ENCODE results near the gene RASSF6.
"Not testable (repeated sequence)": the region's sequence is repeated elsewhere in the genome, so short reads cannot be mapped to it uniquely, and the experiment has no call there.

Gene RASSF6

GRCh38 chr4:73575660-73576059, 44.6 kb downstream of the RASSF6 start:
- DNase-seq, result no peak

DNA sequence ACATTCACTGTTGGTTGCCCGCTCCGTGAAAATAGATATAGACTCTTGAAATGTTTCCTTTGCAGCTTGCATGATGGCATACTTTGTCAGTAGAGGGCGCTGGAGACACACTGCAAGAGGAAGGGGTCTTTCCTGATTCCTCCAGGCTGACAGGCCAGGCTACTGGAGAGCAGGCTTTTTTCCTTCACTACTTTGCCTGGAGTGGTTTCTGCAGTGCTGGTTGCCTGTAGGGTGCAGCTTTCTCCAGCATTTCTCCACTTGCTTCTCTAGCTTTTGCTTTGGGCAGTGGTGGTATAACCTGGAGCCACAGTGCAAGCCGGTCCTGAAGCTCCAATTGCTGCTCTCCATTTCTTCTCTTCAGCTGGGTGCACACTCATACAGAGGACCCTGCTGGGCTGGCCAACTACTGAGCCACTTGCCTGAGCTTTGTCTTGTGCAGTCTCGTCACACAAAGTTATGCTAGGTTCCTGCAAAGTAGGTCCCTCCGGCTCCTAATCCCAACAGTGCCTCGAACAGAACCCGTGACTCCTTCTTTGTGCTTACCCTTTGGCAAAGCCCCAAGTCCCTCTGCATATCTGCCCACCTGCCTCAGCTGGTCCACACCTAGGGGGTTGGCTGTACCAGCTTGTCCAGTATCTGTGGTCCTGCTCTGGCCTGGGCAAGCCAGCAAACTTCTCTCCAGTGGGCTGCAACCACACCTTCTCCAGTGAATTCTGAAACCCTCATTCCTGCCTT, 46.3 kb downstream of the RASSF6 start:
- DNase-seq, result peak; percentile 94

DNA sequence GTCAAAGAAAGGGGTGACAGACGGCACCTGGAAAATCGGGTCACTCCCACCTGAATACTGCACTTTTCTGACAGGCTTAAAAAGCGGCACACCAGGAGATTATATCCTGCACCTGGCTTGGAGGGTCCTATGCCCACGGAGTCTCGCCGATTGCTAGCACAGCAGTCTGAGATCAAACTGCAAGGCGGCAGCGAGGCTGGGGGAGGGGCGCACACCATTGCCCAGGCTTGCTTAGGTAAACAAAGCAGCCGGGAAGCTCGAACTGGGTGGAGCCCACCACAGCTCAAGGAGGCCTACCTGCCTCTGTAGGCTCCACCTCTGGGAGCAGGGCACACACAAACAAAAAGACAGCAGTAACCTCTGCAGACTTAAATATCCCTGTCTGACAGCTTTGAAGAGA, 69.4 kb downstream of the RASSF6 start:
- not testable (repeated sequence) for DNase-seq

- no peak for DNase-seq
These were observed 75.6 kb downstream of the RASSF6 start for GRCh38 chr4:73544620-73545019.

DNA sequence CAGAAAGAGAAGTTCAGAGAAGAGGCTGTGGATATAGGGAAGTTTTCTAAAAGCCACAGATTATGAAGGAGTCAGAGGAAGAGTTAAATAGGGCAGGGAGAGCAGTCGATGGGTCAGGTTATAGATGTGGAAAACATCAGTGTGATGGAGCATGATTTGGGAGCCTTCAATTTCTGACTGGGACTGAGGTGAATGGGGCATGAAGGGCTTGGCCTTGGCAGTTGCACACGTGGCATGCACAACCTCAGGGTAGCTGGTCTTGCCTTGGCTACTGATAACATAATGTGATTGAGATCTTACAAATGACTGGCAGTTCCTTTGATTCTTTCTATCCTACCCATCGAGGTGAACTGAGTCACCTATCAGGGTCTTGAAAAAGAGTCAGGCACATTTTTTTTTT, 79.0 kb downstream of the RASSF6 start:
- DNase-seq, result no peak

GRCh38 chr4:73540826-73541225, 79.4 kb downstream of the RASSF6 start:
- DNase-seq, result no peak

GRCh38 chr4:73539386-73539785, 80.8 kb downstream of the RASSF6 start:
- no peak for DNase-seq

DNA sequence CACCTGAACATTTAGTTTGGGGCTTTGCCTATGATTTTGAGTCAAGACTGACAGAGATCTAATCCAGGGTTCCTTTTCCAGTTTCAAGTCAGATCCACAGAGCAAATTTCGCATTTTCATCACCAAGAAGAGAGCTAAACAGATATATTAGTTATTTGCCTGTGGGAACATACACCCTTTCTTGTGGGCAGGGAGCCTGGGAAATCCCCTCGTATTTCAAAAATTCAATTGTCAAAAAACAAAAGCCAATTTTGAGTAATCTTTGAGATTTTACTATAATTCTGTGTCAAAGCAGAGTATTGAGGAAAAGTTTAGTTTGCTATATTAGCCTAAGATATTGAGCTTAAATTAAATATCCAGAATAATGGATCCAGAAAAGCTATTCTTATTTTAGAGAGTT, 82.1 kb downstream of the RASSF6 start:
- no peak for DNase-seq

GRCh38 chr4:73533515-73534422, 86.5 kb downstream of the RASSF6 start:
- peak; percentile 16 for DNase-seq

DNA sequence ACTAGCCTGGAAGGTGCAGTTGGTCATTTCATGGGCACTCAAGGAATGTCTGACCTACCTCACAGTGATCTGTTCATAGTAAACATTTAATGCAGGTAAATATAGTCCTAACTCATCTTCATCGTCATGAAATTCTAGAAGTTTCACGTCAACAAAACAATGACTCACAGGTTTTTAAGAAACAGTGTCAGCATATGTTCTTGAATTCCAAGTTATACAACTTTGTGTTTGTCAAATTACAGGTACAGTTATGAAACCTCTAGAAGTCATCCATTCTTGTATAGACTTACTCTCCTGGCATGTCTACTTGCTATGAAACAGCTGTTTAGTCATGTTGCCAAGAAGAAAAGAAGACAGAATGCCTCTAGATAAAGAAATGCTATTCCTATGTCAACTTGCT, 92.1 kb downstream of the RASSF6 start:
- no peak for DNase-seq

- DNase-seq, result no peak
These were observed 93.0 kb downstream of the RASSF6 start for GRCh38 chr4:73527196-73527595.

DNA sequence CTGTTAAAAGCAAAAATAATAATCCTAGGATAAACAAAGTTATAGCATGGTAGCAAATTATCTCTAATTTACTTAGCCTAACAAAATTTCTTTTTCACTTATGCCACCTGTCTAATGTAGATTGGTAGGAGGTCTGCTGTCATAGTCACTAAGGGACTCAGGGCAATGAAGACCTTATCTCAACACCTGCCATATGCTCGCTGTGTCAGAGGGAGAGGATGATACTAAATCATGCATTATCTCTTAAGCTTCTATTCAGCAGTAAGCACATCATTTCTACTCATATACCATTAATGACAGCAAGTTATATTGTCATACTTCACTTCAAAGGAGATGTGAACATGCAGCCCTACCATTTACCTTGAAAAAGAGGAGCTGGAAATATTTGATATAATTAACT, 94.6 kb downstream of the RASSF6 start:
- no peak for DNase-seq

GRCh38 chr4:73523126-73523525, 97.1 kb downstream of the RASSF6 start:
- DNase-seq, result no peak

Data from eye (tissue), 1 donor.